K562 (cell line): Measurements from ENCODE around the gene MAB21L1. TPM values are rescaled to one million over a fixed set of nuclear protein-coding genes. Genes with fewer than 3 reads are reported as not detected.

Experiments
- ATF7 ChIP-seq: fragments of 450-650 bp; IDR thresholded peaks from 2 replicates; pipeline ENCODE4 v1.7.1; 2014; ENCODE audit warnings: mild to moderate bottlenecking, moderate library complexity
- BHLHE40 ChIP-seq: IDR thresholded peaks from 2 replicates; pipeline ENCODE4 v1.6.1; 2011; ENCODE audit warnings: low read length, improper control_type of control experiment
- CBX5 ChIP-seq: IDR thresholded peaks from 2 replicates; pipeline ENCODE4 v1.6.1; 2014; ENCODE audit warnings: low read depth, borderline replicate concordance
- HDAC6 ChIP-seq: IDR thresholded peaks from 2 replicates; pipeline ENCODE4 v1.6.1; 2012; ENCODE audit warnings: low read depth, mild to moderate bottlenecking, control low read depth, inconsistent platforms, low read length, moderate library complexity
- HIVEP1 ChIP-seq: fragments of 250-450 bp; sonication (Bioruptor Pico); IDR thresholded peaks from 2 replicates; pipeline ENCODE4 v1.4.0; 2020; ENCODE audit warnings: mild to moderate bottlenecking
- MYC ChIP-seq, 2 experiments: fragments of 250-450 bp in 1 of 2; sonication (Bioruptor Pico) in 1 of 2; IDR thresholded peaks; 2 replicates each; pipeline versions ENCODE4 v1.5.1 to v1.6.1; 2012 to 2021; ENCODE audit warnings: low read depth in 2 of 2, borderline replicate concordance in 1 of 2, improper control_type of control experiment in 1 of 2, low read length in 1 of 2, mild to moderate bottlenecking in 1 of 2, moderate library complexity in 1 of 2
- NFYB ChIP-seq: IDR thresholded peaks from 2 replicates; pipeline ENCODE4 v1.6.1; 2011; ENCODE audit warnings: mild to moderate bottlenecking, moderate library complexity; ENCODE audit not compliant: insufficient read length; ENCODE audit errors: extremely low read depth
- PTBP1 ChIP-seq: fragments of 200-400 bp; formaldehyde crosslinking; IDR thresholded peaks from 2 replicates; pipeline ENCODE4 v1.6.1; 2017; ENCODE audit warnings: low read depth, low read length
- SMAD2 ChIP-seq: fragments of 150-350 bp; IDR thresholded peaks from 2 replicates; pipeline ENCODE4 v1.6.1; 2014; ENCODE audit warnings: low read depth, mild to moderate bottlenecking, low read length
- SP1 ChIP-seq: sonication (generic); formaldehyde crosslinking; IDR thresholded peaks from 2 replicates; pipeline ENCODE4 v1.8.1; 2022; ENCODE audit warnings: mild to moderate bottlenecking, missing genetic modification reagents
- TAF9B ChIP-seq: fragments of 450-650 bp; IDR thresholded peaks from 2 replicates; pipeline ENCODE4 v1.6.1; 2018; ENCODE audit warnings: mild to moderate bottlenecking; ENCODE audit not compliant: partially characterized antibody
- TCF7 ChIP-seq: sonication (generic); IDR thresholded peaks from 2 replicates; pipeline ENCODE4 v1.6.1; 2016; ENCODE audit warnings: antibody characterized with exemption, borderline replicate concordance
- ZNF384 ChIP-seq: IDR thresholded peaks from 2 replicates; pipeline ENCODE4 v1.6.1; 2012; ENCODE audit warnings: low read depth, low read length, improper control_type of control experiment
- polyA plus RNA-seq, 8 experiments: library from polyadenylated mRNA; depleted of rRNA in 4 of 8; stranded (reverse) in 5 of 8; unstranded in 3 of 8; fragments of >200 nt; fragmentation: Nextera tagmentation in 2 of 8; fragmentation: Illumina TruSeq in 1 of 8; extraction: Ambion mirVana in 2 of 8; extraction: Trizol in 1 of 8; gene quantifications; 2 replicates each; pipeline versions ENCODE4 v1.2.1 to v1.2.3, GENCODE V29; 2011 to 2014; ENCODE audit warnings: inconsistent platforms in 1 of 8, missing spikeins in 1 of 8
- total RNA-seq, 7 experiments: library from RNA; depleted of rRNA in 6 of 7; stranded (reverse); fragments of >200 nt in 6 of 7; fragmentation: Illumina TruSeq in 2 of 7; extraction: Trizol in 2 of 7; gene quantifications; 2 replicates each; pipeline versions ENCODE4 v1.2.1 to v1.2.3, GENCODE V29; 2011 to 2021; ENCODE audit warnings: low replicate concordance in 1 of 7
- TF ChIP-seq, protein P1 (sequence below): IDR thresholded peaks from 3 replicates; pipeline ENCODE4 v1.6.1; 2011; ENCODE audit warnings: borderline replicate concordance, mild to moderate bottlenecking, moderate library complexity; ENCODE audit not compliant: insufficient read length; ENCODE audit errors: extremely low read depth
- TF ChIP-seq, protein P2 (sequence below): fragments of 450-650 bp; formaldehyde crosslinking; IDR thresholded peaks from 2 replicates; pipeline ENCODE4 v1.4.0; 2022; ENCODE audit warnings: mild to moderate bottlenecking, moderate library complexity

The MAB21L1 gene
- total and polyA plus RNA-seq, 9 of the 15 experiments (the other 6 are each of a cell fraction or from before 2014, with no cell fraction given): not detected

DNA sequence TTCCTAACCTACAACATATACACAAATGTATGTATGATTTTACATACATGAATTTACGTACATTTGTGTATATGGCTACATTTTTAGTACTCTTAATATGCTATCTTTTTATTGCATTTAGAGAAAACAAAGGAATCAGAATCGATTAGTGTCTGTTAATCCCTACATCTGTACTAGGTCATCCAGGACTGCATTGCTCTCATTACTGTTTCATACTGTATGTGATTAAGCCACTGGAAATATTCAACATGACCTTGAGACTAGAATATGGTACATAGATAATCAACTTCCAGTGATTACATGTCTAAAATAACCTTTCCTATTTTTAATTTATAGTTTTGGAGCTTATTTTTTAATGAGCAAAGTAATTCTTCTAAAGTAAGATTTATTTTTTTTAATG lies 5.3 kb upstream of the MAB21L1 start (continued):
- TF ChIP-seq, protein P1, sequence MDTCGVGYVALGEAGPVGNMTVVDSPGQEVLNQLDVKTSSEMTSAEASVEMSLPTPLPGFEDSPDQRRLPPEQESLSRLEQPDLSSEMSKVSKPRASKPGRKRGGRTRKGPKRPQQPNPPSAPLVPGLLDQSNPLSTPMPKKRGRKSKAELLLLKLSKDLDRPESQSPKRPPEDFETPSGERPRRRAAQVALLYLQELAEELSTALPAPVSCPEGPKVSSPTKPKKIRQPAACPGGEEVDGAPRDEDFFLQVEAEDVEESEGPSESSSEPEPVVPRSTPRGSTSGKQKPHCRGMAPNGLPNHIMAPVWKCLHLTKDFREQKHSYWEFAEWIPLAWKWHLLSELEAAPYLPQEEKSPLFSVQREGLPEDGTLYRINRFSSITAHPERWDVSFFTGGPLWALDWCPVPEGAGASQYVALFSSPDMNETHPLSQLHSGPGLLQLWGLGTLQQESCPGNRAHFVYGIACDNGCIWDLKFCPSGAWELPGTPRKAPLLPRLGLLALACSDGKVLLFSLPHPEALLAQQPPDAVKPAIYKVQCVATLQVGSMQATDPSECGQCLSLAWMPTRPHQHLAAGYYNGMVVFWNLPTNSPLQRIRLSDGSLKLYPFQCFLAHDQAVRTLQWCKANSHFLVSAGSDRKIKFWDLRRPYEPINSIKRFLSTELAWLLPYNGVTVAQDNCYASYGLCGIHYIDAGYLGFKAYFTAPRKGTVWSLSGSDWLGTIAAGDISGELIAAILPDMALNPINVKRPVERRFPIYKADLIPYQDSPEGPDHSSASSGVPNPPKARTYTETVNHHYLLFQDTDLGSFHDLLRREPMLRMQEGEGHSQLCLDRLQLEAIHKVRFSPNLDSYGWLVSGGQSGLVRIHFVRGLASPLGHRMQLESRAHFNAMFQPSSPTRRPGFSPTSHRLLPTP: no peak
- TF ChIP-seq, protein P2, sequence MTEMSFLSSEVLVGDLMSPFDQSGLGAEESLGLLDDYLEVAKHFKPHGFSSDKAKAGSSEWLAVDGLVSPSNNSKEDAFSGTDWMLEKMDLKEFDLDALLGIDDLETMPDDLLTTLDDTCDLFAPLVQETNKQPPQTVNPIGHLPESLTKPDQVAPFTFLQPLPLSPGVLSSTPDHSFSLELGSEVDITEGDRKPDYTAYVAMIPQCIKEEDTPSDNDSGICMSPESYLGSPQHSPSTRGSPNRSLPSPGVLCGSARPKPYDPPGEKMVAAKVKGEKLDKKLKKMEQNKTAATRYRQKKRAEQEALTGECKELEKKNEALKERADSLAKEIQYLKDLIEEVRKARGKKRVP: no peak
- TF ChIP-seq HDAC6: no peak
- TF ChIP-seq ZNF384: no peak
- TF ChIP-seq SMAD2: no peak
- no peak for TF ChIP-seq CBX5
- TF ChIP-seq HIVEP1: no peak
- no peak for TF ChIP-seq ATF7
- no peak for TF ChIP-seq MYC (IDR thresholded peaks at IDR 0.05; ENCODE audit: low read depth, low read length)
- TF ChIP-seq MYC (CRISPR knock-in tag; IDR thresholded peaks at IDR 0.05; ENCODE audit: borderline replicate concordance, low read depth): no peak
- TF ChIP-seq TCF7: no peak
- no peak for TF ChIP-seq BHLHE40
- no peak for TF ChIP-seq SP1 (CRISPR knock-in tag)
- TF ChIP-seq PTBP1: no peak
- TF ChIP-seq TAF9B: no peak
- no peak for TF ChIP-seq NFYB
